Neural crest cell (in vitro differentiated cells): ENCODE results near the gene RUVBL1. TPM values are rescaled to one million over a fixed set of nuclear protein-coding genes. Genes with fewer than 3 reads are reported as not detected.

Experiments
- DNase-seq: peaks from one replicate; pipeline ENCODE4 v3.0.0; 2021; ENCODE audit warnings: low read depth, mixed read lengths, low spot score
- H3K27ac Mint-ChIP-seq: one replicate; pipeline ENCODE4 v1.8.0; 2021; ENCODE audit warnings: mild to moderate bottlenecking, mixed read lengths; ENCODE audit not compliant: unreplicated experiment
- H3K27me3 Mint-ChIP-seq: 2 replicates; pipeline ENCODE4 v1.8.0; 2021; ENCODE audit warnings: low read depth, mild to moderate bottlenecking, mixed read lengths
- H3K36me3 Mint-ChIP-seq: 2 replicates; pipeline ENCODE4 v1.8.0; 2021; ENCODE audit warnings: low read depth, mild to moderate bottlenecking, mixed read lengths
- H3K4me1 Mint-ChIP-seq: 2 replicates; pipeline ENCODE4 v1.8.0; 2021; ENCODE audit warnings: mixed read lengths
- H3K4me3 Mint-ChIP-seq: one replicate; pipeline ENCODE4 v1.8.0; 2021; ENCODE audit warnings: mild to moderate bottlenecking, mixed read lengths
- H3K9me3 Mint-ChIP-seq: 2 replicates; pipeline ENCODE4 v1.8.0; 2021; ENCODE audit warnings: mixed read lengths
- total RNA-seq: library from RNA; stranded (reverse); gene quantifications from 2 replicates; pipeline ENCODE4 v1.2.1, GENCODE V29; 2021
- TF ChIP-seq, protein P1 (sequence below): fragments of 200-600 bp; sonication (generic); conservative IDR thresholded peaks from 2 replicates; pipeline ENCODE4 v1.5.0; 2021; ENCODE audit warnings: antibody characterized with exemption, mild to moderate bottlenecking

Gene RUVBL1
- total RNA-seq, 1 donor from 2014 or later, result 93.1 TPM

DNA sequence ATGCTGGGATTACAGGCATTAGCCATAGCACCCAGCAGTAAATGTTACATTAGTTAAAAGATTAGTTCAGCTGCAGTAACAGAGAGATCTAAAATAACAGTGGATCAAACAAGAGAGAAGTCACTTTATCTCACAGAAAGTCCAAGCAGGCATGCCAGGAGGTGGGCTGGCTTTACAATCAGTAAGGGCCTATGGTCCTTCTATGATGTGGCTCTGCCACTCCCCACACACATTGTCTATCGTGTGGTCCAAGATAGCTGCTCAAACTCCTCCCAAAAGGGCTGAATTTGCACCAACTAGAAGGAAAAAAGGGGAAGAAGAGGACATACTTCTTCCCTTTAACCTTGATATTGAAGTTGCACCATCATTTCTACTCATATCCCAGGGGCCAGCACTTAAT is 4.6 kb upstream of the RUVBL1 start:
- no peak overlapping the region for H3K27ac Mint-ChIP-seq
- H3K4me3 Mint-ChIP-seq, result no peak overlapping the region
- H3K36me3 Mint-ChIP-seq, result peaks cover 3% of the 10 kb centered on the region

DNA sequence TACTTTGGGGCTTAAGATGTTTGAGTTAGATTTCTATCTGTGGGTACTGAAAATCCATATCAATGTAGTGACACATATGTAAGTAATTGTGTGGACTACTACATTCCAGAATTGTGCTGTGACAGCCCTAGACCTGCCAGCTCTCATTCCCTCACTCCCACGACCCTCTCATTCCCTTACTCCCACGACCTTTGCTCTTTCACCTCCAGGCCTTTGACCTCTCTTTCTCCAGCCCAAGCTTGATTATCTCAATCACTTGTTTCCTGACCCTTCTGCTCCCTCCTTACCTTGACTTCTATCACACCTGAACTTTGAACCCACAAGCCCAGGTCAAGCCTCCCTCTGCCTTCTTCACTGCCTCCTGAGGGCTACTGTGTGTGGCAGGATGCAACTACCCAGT is 3.6 kb upstream of the RUVBL1 start:
- H3K27ac Mint-ChIP-seq, result peak overlapping the region; percentile 8
- peaks cover 23% of the 10 kb centered on the region for H3K27me3 Mint-ChIP-seq
- TF ChIP-seq, protein P1, sequence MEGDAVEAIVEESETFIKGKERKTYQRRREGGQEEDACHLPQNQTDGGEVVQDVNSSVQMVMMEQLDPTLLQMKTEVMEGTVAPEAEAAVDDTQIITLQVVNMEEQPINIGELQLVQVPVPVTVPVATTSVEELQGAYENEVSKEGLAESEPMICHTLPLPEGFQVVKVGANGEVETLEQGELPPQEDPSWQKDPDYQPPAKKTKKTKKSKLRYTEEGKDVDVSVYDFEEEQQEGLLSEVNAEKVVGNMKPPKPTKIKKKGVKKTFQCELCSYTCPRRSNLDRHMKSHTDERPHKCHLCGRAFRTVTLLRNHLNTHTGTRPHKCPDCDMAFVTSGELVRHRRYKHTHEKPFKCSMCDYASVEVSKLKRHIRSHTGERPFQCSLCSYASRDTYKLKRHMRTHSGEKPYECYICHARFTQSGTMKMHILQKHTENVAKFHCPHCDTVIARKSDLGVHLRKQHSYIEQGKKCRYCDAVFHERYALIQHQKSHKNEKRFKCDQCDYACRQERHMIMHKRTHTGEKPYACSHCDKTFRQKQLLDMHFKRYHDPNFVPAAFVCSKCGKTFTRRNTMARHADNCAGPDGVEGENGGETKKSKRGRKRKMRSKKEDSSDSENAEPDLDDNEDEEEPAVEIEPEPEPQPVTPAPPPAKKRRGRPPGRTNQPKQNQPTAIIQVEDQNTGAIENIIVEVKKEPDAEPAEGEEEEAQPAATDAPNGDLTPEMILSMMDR, result no peak
- H3K9me3 Mint-ChIP-seq, result peaks cover 4% of the 10 kb centered on the region
- H3K4me1 Mint-ChIP-seq, result peaks cover 24% of the 10 kb centered on the region
- peaks cover 3% of the 10 kb centered on the region for H3K36me3 Mint-ChIP-seq
- DNase-seq, result no peak
- no peak overlapping the region for H3K4me3 Mint-ChIP-seq

More for the DNA sequence above, 4.6 kb upstream of the RUVBL1 start:
- Mint-ChIP-seq H3K9me3 (peaks cover 4% of the 10 kb centered on the region), H3K27me3 (peaks cover 23% of the 10 kb centered on the region), H3K4me1 (peaks cover 13% of the 10 kb centered on the region)
- no peak for DNase-seq
- TF ChIP-seq, protein P1, result no peak

DNA sequence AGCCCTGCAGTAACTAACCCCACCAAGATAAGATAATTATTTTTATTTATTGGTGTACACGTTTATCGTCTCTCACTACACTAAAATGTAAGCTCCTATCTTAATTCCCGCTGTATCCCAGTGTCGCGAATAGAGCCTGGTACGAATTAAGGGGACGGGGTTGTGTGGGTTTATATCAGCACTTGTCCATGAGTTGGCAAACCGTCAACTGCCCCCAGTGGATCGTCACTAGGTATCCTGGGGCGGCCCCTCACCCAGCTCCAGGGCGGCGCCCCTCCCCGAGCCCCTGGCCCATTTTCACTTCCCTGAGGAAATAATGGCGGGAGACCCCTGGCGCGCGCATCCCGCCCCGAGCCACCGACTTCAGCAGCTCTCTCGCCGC is 465 bp downstream of the RUVBL1 start:
- Mint-ChIP-seq H3K4me3 (peak overlapping the region; percentile 100), H3K27ac (peak overlapping the region; percentile 99), H3K4me1 (peaks cover 30% of the 10 kb centered on the region), H3K9me3 (peaks cover 4% of the 10 kb centered on the region), H3K36me3 (peaks cover 3% of the 10 kb centered on the region), H3K27me3 (peaks cover 6% of the 10 kb centered on the region)
- DNase-seq, result no peak
- TF ChIP-seq, protein P1, result no peak

DNA sequence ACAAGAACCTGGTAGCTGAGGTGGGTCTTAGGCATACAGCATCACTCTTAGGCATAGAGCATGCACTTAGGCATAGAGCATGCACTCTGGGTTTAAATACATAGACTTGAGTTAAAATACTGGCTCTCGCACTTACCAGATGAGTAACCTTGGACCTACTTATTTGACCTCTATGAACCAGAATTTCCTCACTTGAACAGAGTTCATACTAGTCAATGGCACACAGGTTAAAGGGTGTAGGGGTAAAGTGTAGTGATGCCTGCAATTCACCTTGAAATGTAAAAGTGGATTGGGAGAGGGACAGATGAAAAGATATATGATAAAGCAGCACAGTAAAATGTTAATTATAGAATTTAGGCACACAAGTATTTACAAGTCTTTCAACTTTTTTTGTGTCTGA is 1.6 kb downstream of the RUVBL1 start:
- H3K36me3 Mint-ChIP-seq, result peaks cover 3% of the 10 kb centered on the region
- no peak for DNase-seq
- H3K4me3 Mint-ChIP-seq, result peak overlapping the region; percentile 100
- no peak overlapping the region for H3K27ac Mint-ChIP-seq
- TF ChIP-seq, protein P1, result no peak
- H3K4me1 Mint-ChIP-seq, result peaks cover 30% of the 10 kb centered on the region
- no peaks in the 10 kb centered on the region for H3K27me3 Mint-ChIP-seq
- H3K9me3 Mint-ChIP-seq, result peaks cover 4% of the 10 kb centered on the region

DNA sequence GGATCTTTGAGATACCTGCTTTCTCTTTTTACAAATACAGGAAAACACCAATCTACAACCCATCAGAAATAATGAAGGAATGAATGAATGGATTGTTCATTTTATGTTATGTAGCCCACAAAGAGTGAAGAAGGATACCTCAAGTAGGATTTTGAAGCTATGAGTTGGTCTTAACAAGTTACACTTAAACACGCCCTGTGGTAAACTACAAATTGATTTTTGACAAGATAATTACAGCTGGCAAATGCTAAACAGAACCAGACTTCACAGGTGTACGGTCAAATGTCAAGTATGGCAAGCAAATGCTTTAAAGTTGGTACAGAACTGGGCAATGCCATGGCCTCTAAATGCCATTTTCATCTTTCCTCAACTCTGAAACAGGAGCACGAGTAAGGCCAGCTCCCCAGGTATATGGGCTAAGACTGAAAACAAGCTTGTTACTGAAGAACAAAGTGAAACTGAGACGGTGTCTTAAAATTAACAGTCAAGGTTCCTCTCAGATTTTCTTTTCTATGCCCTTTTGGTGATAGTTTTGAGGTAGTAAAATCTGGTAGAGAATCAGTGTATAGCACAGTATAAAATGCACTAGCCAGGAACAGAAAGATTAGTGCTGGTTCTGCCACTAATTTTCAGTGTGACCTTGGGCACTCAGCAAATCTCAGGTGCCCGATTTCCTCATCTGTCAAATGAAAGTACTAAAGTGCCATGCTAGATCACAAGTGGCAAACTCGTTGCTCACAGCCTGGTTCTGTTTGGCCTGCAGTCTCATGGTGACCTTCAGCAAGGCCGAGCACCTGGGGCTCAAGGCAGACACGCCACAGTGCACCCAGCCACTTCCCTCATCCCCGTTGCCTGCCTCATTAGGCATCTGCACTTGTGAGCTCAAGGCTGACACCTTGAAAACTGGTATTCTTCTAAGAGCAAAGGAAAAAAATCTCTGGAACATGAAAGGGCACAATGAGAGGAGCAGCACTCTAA is 9.5 kb downstream of the RUVBL1 start:
- no peak overlapping the region for H3K27ac Mint-ChIP-seq
- no peak for DNase-seq
- H3K27me3 Mint-ChIP-seq, result no peaks in the 10 kb centered on the region
- no peak overlapping the region for H3K4me3 Mint-ChIP-seq
- H3K4me1 Mint-ChIP-seq, result no peaks in the 10 kb centered on the region
- H3K9me3 Mint-ChIP-seq, result no peaks in the 10 kb centered on the region
- H3K36me3 Mint-ChIP-seq, result peaks cover 5% of the 10 kb centered on the region
- TF ChIP-seq, protein P1, result no peak
